ENCODE measurements around the gene CLCN3.

The CLCN3 gene

DNA sequence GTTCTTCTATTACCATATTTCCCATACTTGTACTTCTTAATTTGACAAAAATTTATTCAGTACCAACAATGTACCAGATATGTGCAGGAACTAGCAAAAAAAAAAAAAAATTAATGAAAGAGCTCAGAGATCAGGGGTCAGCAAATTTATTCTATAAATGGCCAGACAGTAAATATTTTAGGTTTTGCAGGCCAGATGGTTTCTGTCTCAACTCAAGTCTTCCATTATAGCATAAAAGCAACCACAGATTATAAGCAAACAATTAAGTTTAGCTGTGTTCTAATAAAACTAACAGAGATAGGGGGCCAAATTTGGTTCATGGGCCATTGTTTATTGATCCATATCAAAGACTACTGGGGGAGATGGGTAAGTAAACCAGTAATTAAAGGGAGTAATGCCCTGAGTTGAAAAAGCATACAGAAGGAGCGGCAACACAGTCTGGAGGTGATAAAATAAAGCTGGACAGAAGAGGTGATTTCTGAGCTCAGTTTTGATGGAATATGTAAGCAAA, 27.3 kb upstream of the CLCN3 start:
- TF ChIP-seq, protein P1, sequence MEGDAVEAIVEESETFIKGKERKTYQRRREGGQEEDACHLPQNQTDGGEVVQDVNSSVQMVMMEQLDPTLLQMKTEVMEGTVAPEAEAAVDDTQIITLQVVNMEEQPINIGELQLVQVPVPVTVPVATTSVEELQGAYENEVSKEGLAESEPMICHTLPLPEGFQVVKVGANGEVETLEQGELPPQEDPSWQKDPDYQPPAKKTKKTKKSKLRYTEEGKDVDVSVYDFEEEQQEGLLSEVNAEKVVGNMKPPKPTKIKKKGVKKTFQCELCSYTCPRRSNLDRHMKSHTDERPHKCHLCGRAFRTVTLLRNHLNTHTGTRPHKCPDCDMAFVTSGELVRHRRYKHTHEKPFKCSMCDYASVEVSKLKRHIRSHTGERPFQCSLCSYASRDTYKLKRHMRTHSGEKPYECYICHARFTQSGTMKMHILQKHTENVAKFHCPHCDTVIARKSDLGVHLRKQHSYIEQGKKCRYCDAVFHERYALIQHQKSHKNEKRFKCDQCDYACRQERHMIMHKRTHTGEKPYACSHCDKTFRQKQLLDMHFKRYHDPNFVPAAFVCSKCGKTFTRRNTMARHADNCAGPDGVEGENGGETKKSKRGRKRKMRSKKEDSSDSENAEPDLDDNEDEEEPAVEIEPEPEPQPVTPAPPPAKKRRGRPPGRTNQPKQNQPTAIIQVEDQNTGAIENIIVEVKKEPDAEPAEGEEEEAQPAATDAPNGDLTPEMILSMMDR (IDR thresholded peaks at IDR 0.05; ENCODE audit: insufficient read depth, low read depth, low read length, missing control alignments) = no peak
- H3K4me3 ChIP-seq (ENCODE audit: low read depth, low read length) = no peak overlapping the region
- DNase-seq (ENCODE audit: low read depth) = no peak

DNA sequence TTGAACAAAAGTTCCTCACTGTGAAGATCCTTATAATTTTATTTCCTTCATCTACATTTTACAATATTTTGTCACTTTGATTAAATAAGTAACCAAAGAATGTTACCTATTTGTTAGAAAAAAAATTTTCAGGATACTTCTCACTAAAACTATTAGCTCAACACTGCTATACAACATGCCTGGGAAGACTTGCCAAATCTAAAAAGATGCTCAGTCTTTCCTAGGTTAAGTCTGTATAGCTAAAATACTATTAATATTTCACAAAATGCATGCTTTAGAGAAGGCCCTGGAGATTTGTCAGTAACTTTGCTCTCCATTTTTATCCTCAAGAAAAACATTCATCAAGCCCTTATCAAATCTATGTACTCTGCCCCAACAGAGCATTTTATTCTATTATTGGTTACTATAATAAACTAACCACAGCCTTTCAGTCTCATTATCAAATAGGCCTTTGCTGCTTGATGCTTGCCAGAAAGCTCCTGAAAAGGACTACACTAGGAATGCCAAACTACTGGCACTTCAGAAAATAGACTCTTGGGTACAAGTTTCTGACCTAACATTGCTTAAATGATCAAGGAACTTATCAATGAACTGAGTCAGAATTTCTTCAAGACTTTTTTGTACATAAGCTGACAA, 25.7 kb upstream of the CLCN3 start:
- no peak overlapping the region for H3K4me3 ChIP-seq (ENCODE audit: low read depth, low read length)
- TF ChIP-seq, protein P1 (IDR thresholded peaks at IDR 0.05; ENCODE audit: insufficient read depth, low read depth, low read length, missing control alignments) = no peak

DNA sequence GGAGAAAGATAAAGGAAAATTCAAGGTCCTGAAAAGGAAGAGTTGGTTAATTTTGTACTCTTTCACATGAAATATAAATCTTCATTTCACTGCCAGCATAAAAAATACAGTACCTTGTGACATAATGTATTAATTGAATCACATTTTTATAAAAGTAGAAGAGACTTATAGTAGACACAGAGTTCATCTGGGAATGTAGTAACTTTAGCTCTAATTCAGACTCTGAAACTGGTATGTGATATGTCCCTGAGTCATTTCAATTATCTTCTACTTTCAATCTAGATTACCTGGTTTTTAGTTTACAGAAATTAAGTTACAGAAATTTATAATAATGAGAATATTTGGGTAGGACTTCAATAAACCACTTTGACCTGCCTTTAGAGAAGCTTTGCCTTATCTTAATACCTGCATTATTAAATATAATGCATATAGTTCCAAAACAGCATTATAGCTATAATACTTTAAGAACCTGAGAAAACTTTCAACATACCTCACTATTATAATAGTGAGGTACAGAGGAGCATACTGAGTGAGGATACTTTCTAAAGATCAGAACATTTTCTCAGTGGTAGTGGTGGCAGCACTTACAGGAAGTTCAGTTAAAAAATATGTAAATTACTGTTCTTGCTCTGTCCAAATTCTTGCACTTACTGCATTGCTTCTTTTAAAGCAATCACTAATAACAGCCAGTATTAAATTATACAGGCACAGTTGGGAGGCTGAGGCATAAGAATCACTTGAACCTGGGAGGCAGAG, 19.2 kb upstream of the CLCN3 start:
- TF ChIP-seq, protein P1 (IDR thresholded peaks at IDR 0.05; ENCODE audit: insufficient read depth, low read depth, low read length, missing control alignments) = no peak
- no peak for DNase-seq (ENCODE audit: low read depth)
- H3K4me3 ChIP-seq (ENCODE audit: low read depth, low read length) = no peak overlapping the region

More for the DNA sequence above, 25.7 kb upstream of the CLCN3 start:
- no peak for DNase-seq (ENCODE audit: low read depth)

DNA sequence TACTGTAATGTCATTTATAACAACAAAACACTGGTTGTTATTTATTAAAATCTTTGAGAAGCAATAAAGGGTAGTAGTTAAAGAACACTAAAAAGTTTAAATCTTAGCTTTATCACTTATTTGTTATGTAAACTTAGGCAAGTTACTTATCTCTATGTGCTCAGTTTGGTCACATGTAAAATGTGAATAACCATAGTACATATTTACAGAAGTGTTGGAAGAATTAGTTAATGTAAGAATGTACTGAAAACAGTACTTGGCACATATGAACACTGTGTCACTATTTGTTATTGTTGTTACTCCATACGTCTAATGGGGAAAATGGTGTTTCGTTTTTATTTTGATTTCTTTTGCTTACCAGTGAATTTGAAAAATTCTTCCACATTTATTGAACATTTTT, 17.1 kb upstream of the CLCN3 start:
- TF ChIP-seq, protein P1 (IDR thresholded peaks at IDR 0.05; ENCODE audit: insufficient read depth, low read depth, low read length, missing control alignments) = no peak
- H3K4me3 ChIP-seq (ENCODE audit: low read depth, low read length) = no peak overlapping the region
- DNase-seq (ENCODE audit: low read depth) = no peak

DNA sequence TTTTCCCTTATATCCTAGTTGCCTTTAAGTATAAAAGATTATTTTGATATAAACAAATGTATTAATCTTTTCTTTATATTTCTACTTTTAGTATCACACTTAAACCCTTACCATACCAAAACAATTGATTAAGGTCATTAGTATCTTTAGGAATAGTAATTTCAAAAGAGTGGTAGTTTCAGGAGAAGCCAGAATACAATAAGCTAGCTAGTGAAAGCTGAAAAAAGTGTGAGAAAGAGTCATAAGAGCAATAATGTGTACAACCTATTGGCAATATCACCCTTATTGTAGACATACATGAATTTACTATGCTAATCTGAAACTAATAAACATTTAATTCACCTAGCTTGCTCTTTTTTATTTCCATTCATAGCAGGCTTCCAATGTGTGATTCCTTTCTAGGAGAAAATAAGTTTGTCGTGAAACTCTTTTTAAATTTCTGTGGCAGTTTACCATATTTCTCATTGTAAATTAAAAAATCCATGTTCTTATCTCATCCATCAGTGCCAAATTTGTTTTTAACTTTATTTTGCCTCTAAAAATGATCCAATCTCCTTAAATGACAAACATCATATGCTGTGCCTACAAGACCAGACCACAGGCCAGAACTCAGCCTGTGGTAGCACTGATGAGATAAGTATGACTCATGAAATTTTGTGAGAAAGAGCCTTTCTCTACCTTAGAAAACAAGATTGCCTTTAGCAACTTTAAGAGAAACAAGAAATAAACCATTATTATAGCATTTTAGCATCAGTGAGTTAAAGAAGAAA, 16.1 kb upstream of the CLCN3 start:
- DNase-seq (ENCODE audit: low read depth) = peak; percentile 34
- TF ChIP-seq, protein P1 (IDR thresholded peaks at IDR 0.05; ENCODE audit: insufficient read depth, low read depth, low read length, missing control alignments) = no peak
- H3K4me3 ChIP-seq (ENCODE audit: low read depth, low read length) = no peak overlapping the region

DNA sequence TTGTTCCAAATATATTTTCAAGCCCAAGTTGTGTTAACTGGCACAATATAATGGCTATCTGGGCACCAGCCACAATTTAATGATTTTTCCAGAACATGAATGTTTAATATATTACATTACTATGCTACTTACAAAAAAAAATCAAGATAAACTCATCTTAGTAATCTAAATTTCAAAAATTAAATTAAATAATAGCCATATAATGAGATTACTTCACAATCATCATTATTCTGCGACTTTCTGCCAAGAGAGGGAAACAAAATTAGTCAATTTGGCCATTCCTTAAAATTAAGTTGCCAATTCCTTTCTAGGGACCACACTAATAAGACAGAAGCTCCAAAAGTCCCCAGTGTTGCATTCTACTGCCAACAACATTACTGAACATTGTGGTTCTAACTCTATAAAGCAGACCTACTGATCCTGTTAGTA, 15.5 kb upstream of the CLCN3 start:
- no peak for DNase-seq (ENCODE audit: low read depth)
- TF ChIP-seq, protein P1 (IDR thresholded peaks at IDR 0.05; ENCODE audit: insufficient read depth, low read depth, low read length, missing control alignments) = no peak
- H3K4me3 ChIP-seq (ENCODE audit: low read depth, low read length) = no peak overlapping the region
